HepG2 (cell line): ENCODE data around the gene ZSCAN23. TPM values are rescaled to one million over a fixed set of nuclear protein-coding genes. Genes with fewer than 3 reads are reported as not detected.
"Not testable (repeated sequence)": the region's sequence is repeated elsewhere in the genome, so short reads cannot be mapped to it uniquely, and the experiment has no call there.

ENCODE experiments used
- ATAC-seq: fragments of 200-7000 bp; cut with Tn5 transposase; 3 replicates; pipeline ENCODE4 v1.9.1; 2020; ENCODE audit warnings: mild to moderate bottlenecking, moderate library complexity
- BruUV-seq: library from RNA; stranded (reverse); fragments of 400-500 nt; replicated peaks from 2 replicates; lab custom pipeline; 2021; lab: Mats Ljungman, UMichigan
- CTCF ChIA-PET: fragments of 300-600 bp; formaldehyde crosslinking; extraction: SDS; loops from one replicate; lab custom pipeline; 2021; ENCODE audit warnings: low total read pairs, inconsistent platforms, low intra/inter-chr PET ratio; lab: Yijun Ruan, JAX
- POLR2A ChIA-PET: fragments of 350-600 bp; sonication (Branson Sonifier 250); formaldehyde crosslinking; loops from one replicate; lab custom pipeline; 2020; ENCODE audit warnings: antibody characterized with exemption, inconsistent platforms; lab: Yijun Ruan, JAX
- DNase-seq: peaks from one replicate; pipeline ENCODE4 v3.0.0-alpha.2; 2015; ENCODE audit warnings: low spot score
- FAIRE-seq: peaks from 3 replicates; lab custom pipeline; 2011; peaks lifted over from hg19 to GRCh38; lab: Jason Lieb, UNC
- H2AFZ ChIP-seq: one replicate; pipeline ENCODE4 v1.6.1; 2011; ENCODE audit warnings: low read length, inconsistent platforms
- H3K27ac ChIP-seq: fragments of 300-600 bp; 3 replicates; pipeline ENCODE4 v1.8.0; 2011; ENCODE audit warnings: mixed run types, mild to moderate bottlenecking, mixed read lengths, low read length, inconsistent platforms; ENCODE audit not compliant: insufficient read depth; ENCODE audit errors: extremely low read length
- H3K27me3 ChIP-seq, 2 experiments: fragments of 200-600 bp in 1 of 2; 2 replicates in 1 of 2; 3 replicates in 1 of 2; pipeline versions ENCODE4 v1.6.0 to v1.8.0; 2011; ENCODE audit warnings: low read length in 2 of 2, mild to moderate bottlenecking in 2 of 2, moderate library complexity in 2 of 2, inconsistent platforms in 1 of 2; ENCODE audit not compliant: insufficient read depth in 2 of 2, control insufficient read depth in 1 of 2
- H3K36me3 ChIP-seq, 2 experiments: fragments of 200-600 bp in 1 of 2; replicated peaks in 1 of 2; 2 replicates in 1 of 2; 3 replicates in 1 of 2; pipeline versions ENCODE4 v1.5.1 to v1.8.0; 2011; ENCODE audit warnings: low read length in 2 of 2, inconsistent platforms in 1 of 2; ENCODE audit not compliant: insufficient read depth in 2 of 2, control insufficient read depth in 1 of 2
- H3K4me1 ChIP-seq: 2 replicates; pipeline ENCODE4 v1.5.1; 2012; ENCODE audit warnings: low read length, inconsistent platforms; ENCODE audit not compliant: insufficient read depth
- H3K4me2 ChIP-seq: 2 replicates; pipeline ENCODE4 v1.6.0; 2011; ENCODE audit warnings: low read depth, low read length, inconsistent platforms
- H3K4me3 ChIP-seq, 3 experiments: fragments of 200-600 bp in 1 of 3; sonication (generic), shearing (Covaris generic) in 1 of 3; replicated peaks in 1 of 3; 2 replicates each; pipeline ENCODE4 v1.5.1; 2011 to 2016; ENCODE audit warnings: low read length in 3 of 3, inconsistent platforms in 2 of 3, low read depth in 2 of 3, mild to moderate bottlenecking in 2 of 3, control low read depth in 1 of 3, mixed read lengths in 1 of 3; ENCODE audit not compliant: insufficient read depth in 1 of 3
- H3K79me2 ChIP-seq: one replicate; pipeline ENCODE4 v1.6.1; 2011; ENCODE audit warnings: low read length, inconsistent platforms; ENCODE audit not compliant: insufficient read depth
- H3K9ac ChIP-seq: 2 replicates; pipeline ENCODE4 v1.6.0; 2011; ENCODE audit warnings: mild to moderate bottlenecking, low read depth, low read length, inconsistent platforms; ENCODE audit not compliant: insufficient read depth
- H3K9me3 ChIP-seq: 2 replicates; pipeline ENCODE4 v1.5.1; 2012; ENCODE audit warnings: mild to moderate bottlenecking, low read length
- H4K20me1 ChIP-seq: 2 replicates; pipeline ENCODE4 v1.6.0; 2011; ENCODE audit warnings: inconsistent platforms, mild to moderate bottlenecking, low read length, moderate library complexity; ENCODE audit not compliant: insufficient read depth
- AGO1 ChIP-seq: fragments of 200-400 bp; formaldehyde crosslinking; IDR thresholded peaks from 2 replicates; pipeline ENCODE4 v1.6.1; 2017; ENCODE audit warnings: mild to moderate bottlenecking, low read depth, low read length, moderate library complexity; ENCODE audit not compliant: poor library complexity, severe bottlenecking
- FOXP4 ChIP-seq: sonication (generic); formaldehyde crosslinking; IDR thresholded peaks from 2 replicates; pipeline ENCODE4 v1.4.0; 2020; ENCODE audit warnings: missing genetic modification reagents
- HOXA5 ChIP-seq: sonication (generic); formaldehyde crosslinking; IDR thresholded peaks from 2 replicates; pipeline ENCODE4 v1.4.0; 2020; ENCODE audit warnings: missing genetic modification reagents
- MAFF ChIP-seq: IDR thresholded peaks from 2 replicates; pipeline ENCODE4 v1.6.1; 2011; ENCODE audit warnings: low read depth, low read length, improper control_type of control experiment
- MAFK ChIP-seq, 2 experiments: IDR thresholded peaks in 1 of 2; conservative IDR thresholded peaks in 1 of 2; 2 replicates each; pipeline ENCODE4 v1.6.1; 2011; ENCODE audit warnings: improper control_type of control experiment in 2 of 2, low read length in 2 of 2
- NFYB ChIP-seq: sonication (generic); formaldehyde crosslinking; IDR thresholded peaks from 2 replicates; pipeline ENCODE4 v1.4.0; 2020; ENCODE audit warnings: missing genetic modification reagents
- NFYC ChIP-seq: IDR thresholded peaks from 2 replicates; pipeline ENCODE4 v1.6.1; 2016; ENCODE audit warnings: missing genetic modification reagents, missing compliant biosample characterization
- TRAFD1 ChIP-seq: sonication (generic); formaldehyde crosslinking; IDR thresholded peaks from 2 replicates; pipeline ENCODE4 v1.5.1; 2020; ENCODE audit warnings: missing genetic modification reagents, mild to moderate bottlenecking, borderline replicate concordance
- ZNF431 ChIP-seq: sonication (generic); formaldehyde crosslinking; IDR thresholded peaks from 2 replicates; pipeline ENCODE4 v1.9.0; 2022; ENCODE audit warnings: missing genetic modification reagents, low read depth, mild to moderate bottlenecking, borderline replicate concordance
- WGBS: methylation state at CpG from one replicate; pipeline ENCODE4 v1.1.6; 2017; ENCODE audit warnings: low lambda C conversion rate; 5-methylcytosine and 5-hydroxymethylcytosine counted together
- in situ Hi-C: cut with HindIII; loops from 2 replicates; pipeline ENCODE4 v1.10.0; 2017; ENCODE audit warnings: low pct_unique_long_range_greater_than_20kb; ENCODE audit not compliant: extremely low pct_ligation_motif_present
- intact Hi-C: fragments of 100-400 bp; cut with micrococcal nuclease; formaldehyde crosslinking; loops from one replicate; pipeline ENCODE4 v1.10.0; 2022; ENCODE audit not compliant: unreplicated experiment
- polyA plus RNA-seq, 8 experiments: library from polyadenylated mRNA; depleted of rRNA in 3 of 8; stranded (reverse) in 7 of 8; unstranded in 1 of 8; fragments of >200 nt; fragmentation: Illumina TruSeq in 4 of 8; extraction: Trizol in 4 of 8; gene quantifications; 2 replicates each; pipeline versions ENCODE4 v1.2.1 to v1.2.3, GENCODE V29; 2011 to 2016; ENCODE audit warnings: low read depth in 4 of 8, missing spikeins in 1 of 8, mixed read lengths in 1 of 8; ENCODE audit not compliant: insufficient read depth in 1 of 8
- total RNA-seq, 5 experiments: library from RNA; depleted of rRNA; stranded (reverse); fragments of >200 nt; fragmentation: Illumina TruSeq; extraction: Trizol; gene quantifications; 2 replicates each; pipeline ENCODE4 v1.2.3, GENCODE V29; 2016; ENCODE audit warnings: low read depth in 1 of 5
- TF ChIP-seq, protein P1 (sequence below): IDR thresholded peaks from 2 replicates; pipeline ENCODE4 v1.6.1; 2016; ENCODE audit warnings: mild to moderate bottlenecking

Gene ZSCAN23
- total and polyA plus RNA-seq, 2 of the 13 experiments (the other 11 are each of a cell fraction or from before 2014, with no cell fraction given), result 0.29 to 1.2 TPM

DNA sequence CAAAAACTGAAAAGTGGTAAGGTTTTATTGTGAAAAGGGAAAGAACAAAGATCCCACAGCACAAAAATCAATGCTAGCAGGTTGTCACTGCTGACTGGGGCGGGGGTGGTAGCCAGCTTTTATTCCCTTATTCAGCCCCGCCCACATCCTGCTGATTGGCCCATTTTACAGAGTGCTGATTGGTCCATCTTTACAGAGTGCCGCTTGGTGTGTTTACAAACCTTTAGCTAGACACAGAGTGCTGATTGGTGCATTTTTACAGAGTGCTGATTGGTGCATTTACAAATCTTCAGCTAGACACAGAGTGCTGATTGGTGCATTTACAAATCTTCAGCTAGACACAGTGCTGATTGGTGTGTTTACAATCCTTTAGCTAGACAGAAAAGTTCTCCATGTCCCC is 1.5 kb upstream of the ZSCAN23 start:
- 11% methylated on average over 3 of the region's 3 CpGs for WGBS
- H3K27ac ChIP-seq, FAIRE-seq, H3K4me1 ChIP-seq, in situ Hi-C loops, intact Hi-C loops, H3K36me3 ChIP-seq, H3K9ac ChIP-seq, H4K20me1 ChIP-seq, H3K4me3 ChIP-seq, H2AFZ ChIP-seq, H3K9me3 ChIP-seq: not testable (repeated sequence)
- DNase-seq, result peak; percentile 30
- peaks cover 0 to 14% of the 10 kb centered on the region in 2 experiments; a peak in 2 of 5 replicates for H3K27me3 ChIP-seq
- peak; percentile 44; the same call in 1 of the 2 replicates for TF ChIP-seq MAFF
- TF ChIP-seq NFYC, result peak; percentile 68
- peak; percentile 68 for TF ChIP-seq NFYB (CRISPR knock-in tag)
- peak; percentile 46 to 69; a peak in 3 of 4 replicates for TF ChIP-seq MAFK (conservative IDR thresholded peaks at IDR 0.05 in 1 of 2, IDR thresholded peaks at IDR 0.05 in 1 of 2; ENCODE audit: low read length in 2 of 2)
- TF ChIP-seq, all 625 proteins: peak for 4; not testable (repeated sequence) for 621
- BruUV-seq, H3K79me2 ChIP-seq, ATAC-seq, CTCF ChIA-PET, H3K4me2 ChIP-seq, POLR2A ChIA-PET: not testable (repeated sequence)

GRCh38 chr6:28442586-28442985 is 705 bp downstream of the ZSCAN23 start:
- Histone ChIP-seq H3K36me3 (no peaks in the 10 kb centered on the region), H4K20me1 (no peaks in the 10 kb centered on the region), H3K4me2 (peak overlapping the region; percentile 46), H3K9ac (no peak overlapping the region), H3K4me1 (no peaks in the 10 kb centered on the region), H3K79me2 (no peaks in the 10 kb centered on the region), H3K27ac (no peak overlapping the region), H3K9me3 (no peaks in the 10 kb centered on the region), H3K4me3 (peak overlapping the region; percentile 51 to 71 (median 68); a peak in 4 of 6 replicates), H2AFZ (no peak overlapping the region), H3K27me3 (peaks cover 0 to 14% of the 10 kb centered on the region in 2 experiments; a peak in 2 of 5 replicates)
- ChIA-PET POLR2A (no interaction called here), CTCF (no interaction called here)
- ATAC-seq (no peak), DNase-seq (no peak), FAIRE-seq (no peak)
- in situ Hi-C loops, result no loop called here
- intact Hi-C loops, result no loop called here
- WGBS, result 44% methylated on average over 7 of the region's 7 CpGs
- no peak for TF ChIP-seq AGO1
- TF ChIP-seq, protein P1, sequence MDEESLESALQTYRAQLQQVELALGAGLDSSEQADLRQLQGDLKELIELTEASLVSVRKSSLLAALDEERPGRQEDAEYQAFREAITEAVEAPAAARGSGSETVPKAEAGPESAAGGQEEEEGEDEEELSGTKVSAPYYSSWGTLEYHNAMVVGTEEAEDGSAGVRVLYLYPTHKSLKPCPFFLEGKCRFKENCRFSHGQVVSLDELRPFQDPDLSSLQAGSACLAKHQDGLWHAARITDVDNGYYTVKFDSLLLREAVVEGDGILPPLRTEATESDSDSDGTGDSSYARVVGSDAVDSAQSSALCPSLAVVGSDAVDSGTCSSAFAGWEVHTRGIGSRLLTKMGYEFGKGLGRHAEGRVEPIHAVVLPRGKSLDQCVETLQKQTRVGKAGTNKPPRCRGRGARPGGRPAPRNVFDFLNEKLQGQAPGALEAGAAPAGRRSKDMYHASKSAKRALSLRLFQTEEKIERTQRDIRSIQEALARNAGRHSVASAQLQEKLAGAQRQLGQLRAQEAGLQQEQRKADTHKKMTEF (CRISPR knock-in tag), result no peak
- TF ChIP-seq FOXP4 (CRISPR knock-in tag), result no peak
- no peak for TF ChIP-seq TRAFD1 (CRISPR knock-in tag)
- no peak for TF ChIP-seq HOXA5
- no peak for TF ChIP-seq ZNF431 (CRISPR knock-in tag)
- no TSS peak for BruUV-seq
